Fibroblast of skin of right biceps (primary cell): ENCODE measurements around the gene UFD1.

Experiments used
- DNase-seq: peaks from one replicate; pipeline ENCODE4 v3.0.0-alpha.2; 2013

The UFD1 gene

DNA sequence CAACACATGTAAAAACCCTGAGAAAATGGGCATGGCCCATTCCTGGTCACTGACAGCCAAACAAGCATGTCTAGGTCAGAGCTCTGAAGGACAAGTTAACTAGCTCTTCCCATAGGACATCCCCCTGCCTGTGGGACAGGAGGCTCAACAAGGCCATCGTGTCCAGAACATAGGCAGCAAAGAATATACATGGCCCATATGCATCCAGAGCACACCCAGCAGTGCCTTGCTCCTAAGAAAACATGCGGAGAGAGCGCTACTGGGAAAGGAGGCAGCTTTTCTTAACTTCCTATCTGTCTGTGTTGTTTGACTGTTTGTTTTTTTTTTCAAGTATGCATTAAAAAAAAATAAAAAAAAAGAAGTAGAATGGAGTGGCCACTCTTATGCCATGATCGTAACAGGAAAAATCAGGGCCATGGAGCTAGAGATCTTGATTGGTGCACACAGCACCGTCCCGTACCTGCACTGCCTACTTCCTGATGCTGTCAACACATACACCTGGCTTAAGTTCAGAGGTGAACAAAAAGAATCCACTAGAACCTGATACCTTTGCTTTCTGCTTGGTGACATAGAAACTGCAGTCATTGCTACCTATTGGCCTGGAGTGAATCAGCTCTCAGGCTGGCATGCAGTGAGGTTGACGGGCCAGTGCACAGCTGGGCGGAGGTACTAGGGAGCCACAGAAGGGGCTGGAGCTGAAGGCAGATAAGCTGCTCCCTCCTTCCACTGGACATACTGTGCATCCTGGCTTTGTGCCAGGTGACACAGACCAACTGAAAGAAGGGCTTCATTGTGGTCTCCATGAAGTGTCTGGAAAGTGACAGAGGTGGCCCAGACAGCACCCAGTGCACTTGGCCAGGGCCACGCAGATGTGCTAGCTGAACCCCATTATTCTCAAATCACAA lies 11.9 kb downstream of the UFD1 start:
- no peak for DNase-seq

DNA sequence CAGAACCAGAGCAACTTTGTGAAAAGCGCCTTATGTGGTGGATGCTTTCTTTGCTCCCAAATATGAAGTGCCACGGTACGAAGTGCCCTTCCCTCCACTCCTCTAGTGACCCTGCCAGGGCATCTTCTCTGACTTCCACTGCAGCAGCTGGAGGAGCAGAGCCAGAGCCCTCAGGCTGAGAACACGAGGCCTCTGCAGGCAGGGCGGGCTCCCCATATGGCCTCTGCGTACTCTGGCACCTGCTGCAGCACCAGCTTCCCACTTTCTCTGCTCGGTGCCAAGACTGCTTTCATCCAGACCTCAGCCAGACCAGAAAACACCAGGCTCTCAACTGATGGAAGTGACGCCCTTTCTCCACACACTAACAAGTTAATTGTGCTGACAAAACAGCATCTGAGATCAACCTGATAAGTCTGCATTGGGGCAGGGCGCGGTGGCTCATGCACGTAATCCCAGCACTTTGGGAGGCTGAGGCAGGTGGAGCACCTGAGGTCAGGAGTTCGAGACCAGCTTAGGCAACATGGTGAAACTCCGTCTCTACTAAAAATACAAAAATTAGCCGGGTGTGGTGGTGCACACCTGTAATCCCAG lies 12.8 kb downstream of the UFD1 start:
- no peak for DNase-seq

GRCh38 chr22:19464975-19465374 lies 14.0 kb downstream of the UFD1 start:
- DNase-seq, result no peak

DNA sequence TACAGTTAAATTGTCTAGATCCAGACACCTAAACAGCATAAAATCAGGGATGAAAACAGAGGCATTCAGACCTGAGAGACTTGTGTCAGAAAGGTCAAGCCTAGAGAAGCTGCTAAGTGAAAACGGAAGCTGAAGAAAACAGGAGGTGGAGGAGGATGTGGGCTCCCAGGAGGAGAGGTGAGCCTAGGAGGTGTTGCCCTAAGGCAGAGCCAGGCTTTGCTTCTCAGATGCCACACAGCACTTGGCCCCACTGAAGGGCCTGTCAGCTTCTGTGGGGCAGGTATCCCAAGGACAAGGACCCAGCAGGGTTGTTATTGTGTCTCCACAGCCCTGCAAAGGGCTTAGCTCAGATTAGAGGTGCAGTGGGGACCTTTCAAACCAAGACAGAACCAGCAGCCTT lies 14.4 kb downstream of the UFD1 start:
- DNase-seq, result no peak

DNA sequence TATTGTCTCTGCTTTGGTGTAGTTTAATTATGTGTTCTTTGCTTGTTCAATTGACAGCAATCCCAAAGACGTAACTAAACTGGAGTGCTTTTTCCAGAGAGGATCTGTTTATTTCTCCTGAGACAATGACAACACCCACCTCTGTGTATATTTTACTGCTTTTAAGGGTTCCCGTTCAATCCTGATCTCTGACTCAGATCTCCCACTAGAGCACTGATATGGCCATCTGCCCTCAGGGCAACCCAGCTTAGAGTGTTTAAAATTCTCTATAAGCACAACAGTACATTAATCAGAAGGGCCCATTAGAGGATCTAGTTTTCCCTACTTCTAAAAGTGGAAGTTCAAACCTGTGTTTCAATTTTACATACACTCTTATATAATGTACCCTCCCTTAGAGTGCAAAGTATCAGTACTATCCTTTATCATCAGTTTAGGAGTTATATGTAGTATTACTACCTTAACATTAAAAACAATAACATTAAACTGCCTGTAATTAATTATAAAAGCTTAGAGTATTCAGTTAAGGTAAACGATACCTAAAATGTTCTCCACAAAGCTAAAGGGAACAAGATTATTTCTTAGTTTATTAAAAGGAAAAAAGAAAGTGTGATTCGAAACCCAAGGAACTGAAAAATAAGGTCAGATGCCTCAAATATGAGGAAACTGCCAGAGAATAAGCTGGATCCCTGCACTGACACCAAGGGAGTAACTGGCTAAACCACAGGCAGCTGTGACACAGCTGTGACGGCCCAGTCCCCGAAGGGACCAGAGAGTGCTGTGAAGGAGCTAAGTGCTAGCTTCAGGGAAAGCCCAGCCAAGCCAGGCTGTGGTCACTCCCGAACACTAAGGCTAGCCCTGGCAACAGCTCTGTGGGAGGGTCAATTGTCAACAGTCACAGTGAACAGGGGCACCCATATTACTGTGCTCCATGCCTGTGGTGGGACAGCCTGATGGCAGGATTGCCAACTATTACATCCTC lies 15.2 kb downstream of the UFD1 start:
- DNase-seq, result no peak

GRCh38 chr22:19463008-19463407 lies 16.0 kb downstream of the UFD1 start:
- DNase-seq, result no peak

DNA sequence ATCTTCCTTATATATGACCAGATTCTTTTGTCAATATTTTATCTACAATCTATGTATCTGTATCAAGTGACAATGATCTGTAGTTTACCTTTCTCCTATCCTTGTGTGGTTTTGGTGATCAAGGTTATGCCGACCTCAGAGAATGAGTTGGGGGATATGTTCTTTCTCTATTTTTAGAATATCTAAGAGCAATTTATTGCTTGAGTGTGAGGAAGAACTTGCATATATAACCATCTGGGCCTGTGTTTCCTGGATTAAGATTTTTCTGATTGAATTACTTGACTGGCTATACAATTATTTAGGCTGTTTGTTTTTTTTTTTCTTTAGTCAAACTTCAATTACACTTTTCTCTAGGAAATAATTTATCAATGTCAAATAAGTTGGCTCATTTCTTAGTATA lies 17.5 kb downstream of the UFD1 start:
- DNase-seq, result no peak

GRCh38 chr22:19460036-19460435 lies 19.0 kb downstream of the UFD1 start:
- DNase-seq, result no peak

DNA sequence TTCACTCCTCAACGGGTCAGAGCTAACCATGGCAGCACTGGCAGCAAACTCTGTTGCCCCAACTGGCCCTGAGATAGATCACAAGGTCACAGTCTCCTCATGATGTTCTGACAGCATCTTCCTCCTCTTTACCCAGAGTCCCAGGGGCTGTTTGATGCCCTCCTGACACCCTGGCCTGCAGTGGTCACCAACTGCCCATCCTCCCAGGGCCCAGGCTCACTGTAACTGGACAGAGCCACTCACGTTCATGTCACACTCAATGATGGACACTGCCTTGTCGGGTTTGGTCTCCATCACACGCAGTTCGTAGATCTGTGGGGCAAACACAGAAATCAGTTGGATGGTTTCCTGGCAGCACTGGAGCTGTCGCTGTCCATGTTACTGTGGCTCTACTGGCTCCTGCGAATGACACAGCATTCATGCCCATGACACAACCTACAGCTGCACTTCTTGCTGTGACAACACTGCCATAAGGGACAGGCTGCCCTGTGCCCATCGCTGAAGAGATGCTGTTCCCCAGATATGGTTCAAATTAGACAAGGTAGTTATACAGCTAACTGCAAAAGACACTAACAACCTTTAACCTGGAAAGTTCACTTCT lies 21.1 kb downstream of the UFD1 start:
- DNase-seq, result no peak

GRCh38 chr22:19456541-19456940 lies 22.5 kb downstream of the UFD1 start:
- DNase-seq, result no peak

GRCh38 chr22:19455585-19456370 lies 23.2 kb downstream of the UFD1 start:
- DNase-seq, result no peak

DNA sequence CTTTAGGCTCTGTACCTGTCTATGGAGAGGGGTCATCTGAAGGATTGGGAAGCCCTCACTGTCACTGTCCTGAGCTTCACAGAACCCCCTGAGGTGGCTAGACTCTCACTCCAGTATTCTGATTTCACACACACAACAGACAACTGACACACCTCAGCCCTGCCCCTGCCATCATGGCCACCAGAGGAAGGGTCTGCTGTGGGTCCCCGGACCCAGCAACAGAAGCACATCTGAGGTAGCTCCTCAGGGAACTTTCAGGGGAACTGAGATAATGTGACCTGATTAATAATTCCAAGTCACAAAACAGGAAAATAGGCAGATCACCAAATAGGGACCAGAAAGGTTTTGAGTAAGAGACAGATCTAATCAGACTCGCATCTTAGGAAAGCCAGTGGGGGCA lies 24.0 kb downstream of the UFD1 start:
- no peak for DNase-seq

DNA sequence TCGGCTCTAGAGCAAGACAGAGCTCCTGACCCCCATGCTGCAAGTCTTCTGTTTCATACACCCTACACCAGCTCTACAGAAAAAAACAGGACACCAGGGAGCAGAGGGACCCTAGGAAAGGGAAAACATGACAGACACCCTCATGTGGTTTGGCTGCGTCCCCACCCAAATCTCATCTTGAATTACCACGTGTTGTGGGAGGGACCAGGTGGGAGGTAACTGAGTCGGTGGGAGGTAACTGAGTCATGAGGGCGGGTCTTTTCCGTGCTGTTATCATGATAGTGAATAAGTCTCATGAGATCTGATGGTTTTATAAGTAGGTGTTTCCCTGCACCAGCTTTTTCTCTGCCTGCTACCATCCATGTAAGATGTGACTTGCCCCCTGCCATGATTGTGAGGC lies 24.8 kb downstream of the UFD1 start:
- DNase-seq, result no peak

- no peak for DNase-seq
Observed at GRCh38 chr22:19453718-19454117, 25.3 kb downstream of the UFD1 start.

GRCh38 chr22:19451570-19451969 lies 27.4 kb downstream of the UFD1 start:
- DNase-seq, result no peak

- no peak for DNase-seq
Observed at GRCh38 chr22:19450363-19451175, 28.4 kb downstream of the UFD1 start.

DNA sequence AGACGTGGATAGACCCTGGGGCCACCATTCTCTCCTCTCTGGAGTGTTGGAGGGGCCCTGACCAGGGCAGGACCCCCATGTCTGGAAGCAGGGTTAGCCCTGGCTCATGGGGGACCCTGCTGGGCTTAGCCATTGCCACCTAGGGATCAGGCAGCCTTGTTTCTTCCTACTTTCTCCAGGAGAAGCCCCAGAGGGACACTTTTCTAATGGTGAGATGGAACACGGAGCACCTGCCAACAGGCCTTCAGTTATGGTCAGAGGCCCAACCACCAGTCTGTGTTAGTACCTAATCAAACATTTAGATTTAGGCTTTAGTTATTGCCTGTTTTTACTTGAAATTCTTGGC lies 29.6 kb downstream of the UFD1 start:
- DNase-seq, result no peak

DNA sequence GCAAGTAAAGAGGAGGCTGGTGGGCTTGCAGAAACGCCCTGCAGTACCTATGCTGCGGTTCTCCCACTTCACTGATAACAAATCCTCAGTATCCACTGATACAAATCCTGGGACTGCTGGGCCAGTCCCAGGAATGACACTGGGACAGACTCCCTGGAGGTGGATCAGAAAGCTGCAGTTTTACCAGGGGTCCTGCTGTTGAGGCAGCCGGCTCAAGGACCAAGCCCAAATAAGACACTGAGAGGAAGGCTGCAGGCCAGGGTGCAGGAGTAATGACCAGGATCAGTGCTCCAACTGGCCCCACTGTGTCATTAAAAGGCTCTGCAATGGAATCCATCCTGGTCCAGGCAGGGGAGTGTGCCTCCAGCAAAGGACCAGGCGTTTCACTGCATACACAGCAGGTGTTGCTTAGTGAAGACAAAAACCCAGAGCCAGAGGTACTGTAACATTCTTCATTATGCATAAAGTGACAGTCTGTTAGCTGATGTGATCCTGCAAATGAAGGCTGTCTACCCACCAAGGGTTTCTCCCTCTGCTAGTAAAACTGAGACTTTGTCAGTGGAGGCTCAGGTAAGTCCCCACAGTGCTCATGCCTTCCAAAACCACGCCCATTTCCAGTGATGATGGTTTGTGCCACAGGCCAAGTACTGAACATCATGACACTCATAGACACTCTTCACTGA lies 30.1 kb downstream of the UFD1 start:
- no peak for DNase-seq

DNA sequence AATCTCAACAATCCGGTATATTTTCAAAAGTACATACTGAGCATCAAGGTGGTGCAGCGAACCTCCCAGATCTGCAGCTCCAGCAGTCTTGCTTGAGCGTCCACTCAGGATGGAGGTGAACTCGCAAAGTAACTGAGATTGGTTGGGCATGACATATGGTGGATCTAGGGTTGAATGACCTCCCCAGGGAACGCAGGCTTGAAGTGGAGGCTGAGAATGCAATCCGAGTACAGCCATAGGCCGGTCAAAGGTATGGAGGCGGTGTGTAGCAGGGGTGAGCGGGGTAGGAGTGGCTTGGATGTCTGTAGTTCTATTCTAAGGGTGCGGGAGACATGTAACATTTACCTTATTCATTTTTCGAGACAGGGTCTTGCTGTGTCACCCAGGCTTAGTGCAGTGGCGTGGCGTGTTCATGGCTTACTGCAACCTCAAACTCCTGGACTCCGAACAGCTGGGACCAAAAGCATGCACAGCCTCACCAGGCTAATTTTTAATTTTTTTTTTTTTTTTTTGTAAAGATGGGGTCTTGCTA lies 30.9 kb downstream of the UFD1 start:
- DNase-seq, result peak; percentile 72

DNA sequence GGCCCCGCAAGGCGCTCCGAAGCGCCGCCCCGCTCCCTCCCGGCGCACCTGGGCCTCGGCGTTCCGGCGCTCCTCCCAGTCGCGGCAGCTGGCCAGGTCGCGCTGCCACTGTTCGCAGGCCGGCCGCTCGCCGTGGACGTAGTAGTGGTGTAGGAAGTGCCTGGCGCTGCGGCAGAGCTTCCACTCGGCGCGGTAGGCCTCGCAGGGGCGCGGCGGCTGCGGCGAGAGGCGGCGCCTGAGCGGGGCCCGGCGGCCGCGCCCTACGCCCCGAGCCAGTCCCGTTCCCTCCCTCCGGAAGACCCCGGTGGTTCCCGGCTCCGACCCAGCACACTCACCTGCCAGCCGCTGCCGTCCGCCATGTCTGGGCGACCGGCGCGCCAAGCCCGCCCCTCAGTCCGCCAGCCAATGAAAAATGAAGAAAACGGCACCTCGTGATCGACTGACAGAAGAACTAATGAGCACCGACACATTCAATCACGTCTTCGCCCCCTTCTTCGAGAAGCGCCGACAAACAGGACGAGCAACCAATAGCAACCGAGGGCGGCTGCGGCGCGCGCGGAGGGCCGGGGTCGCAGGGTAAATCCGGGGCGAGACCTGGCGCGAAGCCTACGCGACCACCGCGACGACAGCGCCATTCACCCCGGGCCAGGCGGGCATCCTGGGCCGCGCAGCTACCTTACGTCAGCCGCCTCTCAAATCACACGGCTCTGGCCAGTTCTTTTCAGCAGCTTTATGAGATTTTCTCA lies 31.5 kb downstream of the UFD1 start, which contains the start of gene C22orf39:
TSS of gene C22orf39 (minus strand) at position 382 of the 746 bp plus-strand sequence. CDS start at position 359, 23 bp downstream.
- peak; percentile 92 for DNase-seq
